ENCODE results near the gene CDRT15.
"Not testable (repeated sequence)": the region's sequence is repeated elsewhere in the genome, so short reads cannot be mapped to it uniquely, and the experiment has no call there.

Gene CDRT15

DNA sequence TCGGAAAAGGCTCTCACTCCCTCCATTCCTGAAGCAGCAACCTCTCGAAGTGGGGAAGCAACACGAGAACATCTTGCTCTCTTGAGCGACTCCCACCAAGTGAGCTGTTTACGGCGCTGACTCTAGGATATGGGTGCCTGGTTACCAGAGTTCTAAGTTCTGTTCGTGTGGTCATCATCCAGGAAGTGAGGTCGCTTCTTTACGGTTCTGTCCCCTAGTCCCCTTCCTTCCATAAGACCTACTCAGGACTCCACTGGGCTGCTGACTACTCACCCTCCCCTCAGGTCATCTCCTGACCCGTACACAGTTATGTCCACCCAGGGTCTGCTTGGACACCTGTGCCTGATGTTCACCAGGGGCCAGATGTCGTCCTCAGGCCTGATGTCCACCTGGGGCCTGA lies at the start of gene CDRT15:
Gene CDRT15, minus strand, starts transcription at position 101 of the 400 bp plus-strand sequence. Its CDS starts 29 bp downstream, at position 72.
- not testable (repeated sequence) for DNase-seq

DNA sequence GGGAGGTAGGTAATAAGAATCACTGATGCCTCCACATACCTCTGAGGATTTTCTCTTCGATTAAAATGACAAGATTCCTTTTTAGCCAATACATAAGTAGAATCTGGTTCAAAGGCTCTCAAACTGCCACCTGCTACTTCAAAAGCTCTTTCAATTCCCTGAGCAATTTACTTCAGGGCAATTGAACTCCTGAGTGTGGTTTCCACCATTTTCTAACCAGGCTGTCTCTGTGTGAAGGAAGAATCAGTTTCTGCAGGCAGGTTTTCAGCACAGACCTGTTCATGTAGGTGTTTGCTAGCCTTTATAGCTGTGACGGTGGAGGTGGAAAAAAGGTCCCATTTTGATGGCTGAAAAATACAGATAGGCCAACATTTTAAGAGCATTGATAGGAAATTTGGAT lies 46.1 kb upstream of the CDRT15 start:
- DNase-seq = no peak

DNA sequence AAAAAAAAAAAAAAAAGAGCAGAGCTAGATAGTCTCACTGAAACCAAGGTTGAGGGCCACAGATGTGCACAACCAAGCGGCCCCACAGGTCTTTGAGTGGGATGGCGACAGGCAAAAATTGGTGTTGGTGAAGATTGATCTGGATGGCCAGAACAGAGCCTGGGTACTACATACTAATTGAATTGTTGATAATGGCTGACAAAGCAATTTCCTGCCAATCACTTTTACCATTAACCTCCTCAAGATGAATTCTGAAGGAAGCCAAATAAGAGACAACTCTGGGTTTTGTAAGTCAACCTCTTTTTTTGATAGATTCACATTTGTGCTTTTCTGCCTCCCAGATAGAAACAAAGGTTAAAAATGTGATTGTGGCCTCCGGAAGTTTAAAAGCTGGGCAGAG lies 44.9 kb upstream of the CDRT15 start:
- no peak for DNase-seq

DNA sequence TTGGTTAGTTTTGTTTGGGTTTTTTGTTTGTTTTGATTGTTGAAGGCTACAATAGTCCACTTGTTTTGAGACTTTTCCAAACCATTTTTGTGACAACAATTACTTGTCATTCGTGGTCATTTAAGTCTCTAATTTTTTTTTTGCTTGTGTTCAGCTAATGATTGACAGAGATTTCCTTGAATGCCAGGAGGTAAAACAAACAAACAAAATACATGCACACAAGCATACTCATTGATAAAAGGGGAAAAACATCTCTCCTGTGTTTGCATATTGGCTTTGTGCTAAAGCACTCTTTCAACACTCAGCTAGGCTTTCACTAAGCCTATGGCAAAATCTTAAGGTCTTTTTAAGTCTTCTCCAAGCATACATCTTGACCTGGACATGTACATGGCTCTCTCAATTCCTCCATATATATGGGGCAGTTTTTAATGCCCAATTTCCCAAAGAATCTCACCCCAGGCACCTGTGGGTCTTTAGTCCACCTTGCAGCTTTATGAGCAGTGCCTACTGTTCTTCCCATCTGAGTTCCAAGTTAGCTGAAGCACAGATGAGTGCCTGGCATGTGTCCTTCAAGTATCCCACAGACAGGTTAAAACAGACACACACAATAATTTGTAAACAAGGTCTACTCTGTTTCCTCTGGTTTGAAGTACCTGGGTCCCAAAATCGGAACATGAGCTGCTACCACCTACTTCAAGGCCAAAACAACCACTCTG lies 40.0 kb upstream of the CDRT15 start:
- DNase-seq = no peak

GRCh38 chr17:14270508-14270907 lies 33.8 kb upstream of the CDRT15 start:
- no peak for DNase-seq

- no peak for DNase-seq
These were observed 32.8 kb upstream of the CDRT15 start for GRCh38 chr17:14269473-14269872.

GRCh38 chr17:14268264-14268663 lies 31.6 kb upstream of the CDRT15 start:
- no peak for DNase-seq

DNA sequence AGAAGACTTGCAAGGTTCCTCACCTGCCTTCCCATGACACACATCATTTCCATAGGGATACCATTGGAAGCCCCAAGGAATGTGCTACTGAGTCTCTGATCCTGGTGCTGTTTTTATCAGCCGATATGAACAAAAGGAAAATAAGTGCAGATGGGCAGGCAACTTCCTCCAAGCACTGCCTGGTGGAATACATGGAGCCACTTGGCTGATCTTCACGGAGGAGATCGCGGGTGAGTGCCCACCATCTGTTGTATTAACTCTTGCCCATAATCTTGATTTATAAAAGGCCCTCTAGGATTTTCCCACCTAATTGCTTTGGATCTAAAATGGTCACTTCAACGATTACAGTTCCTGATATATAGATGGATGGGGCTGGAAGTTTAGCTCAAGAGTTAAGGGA lies 24.7 kb upstream of the CDRT15 start:
- DNase-seq = no peak

DNA sequence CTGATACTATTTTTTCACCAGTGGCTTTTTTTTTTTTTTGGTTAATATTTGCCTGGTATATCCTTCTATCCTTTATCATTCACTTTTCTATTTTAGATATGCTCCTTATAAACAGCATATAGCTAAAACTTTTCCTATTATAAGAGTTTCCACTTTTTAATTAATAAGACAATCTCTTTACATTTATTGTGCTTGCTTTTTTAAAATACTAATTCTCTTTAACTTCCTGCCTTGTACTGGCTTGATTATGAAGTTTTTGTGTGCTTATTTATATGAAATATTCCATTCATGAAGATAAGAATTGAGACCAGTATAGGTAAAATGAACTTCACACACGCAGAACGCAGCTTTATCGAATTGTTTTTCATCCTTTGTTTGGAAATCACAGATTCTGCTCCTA lies 9.0 kb upstream of the CDRT15 start:
- no peak for DNase-seq

- DNase-seq = no peak
These were observed 8.3 kb upstream of the CDRT15 start for GRCh38 chr17:14245002-14245401.

GRCh38 chr17:14239271-14239670 lies 2.6 kb upstream of the CDRT15 start:
- not testable (repeated sequence) for DNase-seq

DNA sequence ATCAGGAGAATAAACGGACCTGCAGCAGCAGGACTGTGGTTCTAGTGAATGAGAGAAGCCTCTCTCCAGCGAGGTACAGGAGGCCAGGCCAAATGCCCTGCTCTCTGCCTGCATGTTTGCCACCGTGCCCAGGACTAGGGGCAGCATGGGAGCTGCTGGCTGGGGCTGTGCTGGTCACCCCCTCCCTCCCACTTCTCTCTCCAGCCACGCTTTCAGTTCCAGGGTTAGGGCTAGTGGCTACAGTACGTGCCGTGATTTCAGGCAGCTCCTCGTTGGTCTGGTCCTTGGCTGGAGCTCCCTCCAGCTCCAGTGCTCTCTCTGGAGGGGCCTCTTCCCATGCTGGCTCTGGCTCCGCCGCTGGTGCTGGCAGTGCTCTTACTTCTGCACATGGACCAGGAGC lies 630 bp downstream of the CDRT15 start:
- not testable (repeated sequence) for DNase-seq

- not testable (repeated sequence) for DNase-seq
These were observed 1.6 kb downstream of the CDRT15 start for GRCh38 chr17:14235047-14235446.

- not testable (repeated sequence) for DNase-seq
These were observed 5.5 kb downstream of the CDRT15 start for GRCh38 chr17:14231187-14231586.

DNA sequence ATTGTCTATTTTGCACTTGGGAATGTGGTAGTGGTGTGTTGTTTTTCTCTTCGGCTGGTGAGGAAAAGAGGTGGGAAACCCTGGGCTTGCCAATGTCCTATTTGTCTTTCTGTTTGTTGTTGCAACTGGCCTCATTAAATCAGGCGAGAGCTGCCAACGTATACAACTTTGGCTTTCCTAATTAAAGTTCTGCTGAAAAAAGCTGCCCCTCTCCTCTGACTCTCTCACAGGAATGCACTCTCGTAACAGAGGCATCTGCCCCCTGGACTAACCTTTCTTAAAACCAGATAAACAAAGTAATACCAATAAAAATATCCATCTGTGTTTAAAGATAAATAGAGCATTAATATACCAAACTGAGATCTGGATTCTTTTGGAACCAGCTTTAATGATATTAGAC lies 7.8 kb downstream of the CDRT15 start:
- DNase-seq = no peak

- no peak for DNase-seq
These were observed 9.6 kb downstream of the CDRT15 start for GRCh38 chr17:14227052-14227451.

GRCh38 chr17:14225254-14225980 lies 11.2 kb downstream of the CDRT15 start:
- DNase-seq = no peak

GRCh38 chr17:14222611-14223010 lies 14.1 kb downstream of the CDRT15 start:
- DNase-seq = no peak

- DNase-seq = no peak
These were observed 22.4 kb downstream of the CDRT15 start for GRCh38 chr17:14214271-14214670.

- DNase-seq = no peak
These were observed 24.3 kb downstream of the CDRT15 start for GRCh38 chr17:14212401-14212800.

GRCh38 chr17:14211801-14212200 lies 24.9 kb downstream of the CDRT15 start:
- DNase-seq = no peak

DNA sequence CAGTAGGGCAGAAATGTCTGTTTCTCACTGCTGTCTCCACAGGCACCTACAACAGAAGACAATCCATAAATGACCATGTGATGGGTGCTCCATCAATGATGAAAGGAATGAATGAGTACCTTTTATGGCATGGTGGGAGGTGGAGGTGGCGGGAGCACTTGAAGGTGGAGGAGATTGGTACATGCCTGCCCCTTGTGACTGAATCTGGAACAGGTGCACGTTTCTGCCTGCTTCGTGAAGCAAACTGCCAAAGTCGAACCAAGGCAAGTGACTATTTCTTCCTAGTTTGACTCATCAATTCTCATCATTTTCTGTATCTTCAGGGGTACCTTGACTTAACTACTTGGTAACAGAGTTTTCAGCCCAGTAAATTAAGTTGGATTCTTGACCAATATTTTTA lies 25.4 kb downstream of the CDRT15 start:
- no peak for DNase-seq

DNA sequence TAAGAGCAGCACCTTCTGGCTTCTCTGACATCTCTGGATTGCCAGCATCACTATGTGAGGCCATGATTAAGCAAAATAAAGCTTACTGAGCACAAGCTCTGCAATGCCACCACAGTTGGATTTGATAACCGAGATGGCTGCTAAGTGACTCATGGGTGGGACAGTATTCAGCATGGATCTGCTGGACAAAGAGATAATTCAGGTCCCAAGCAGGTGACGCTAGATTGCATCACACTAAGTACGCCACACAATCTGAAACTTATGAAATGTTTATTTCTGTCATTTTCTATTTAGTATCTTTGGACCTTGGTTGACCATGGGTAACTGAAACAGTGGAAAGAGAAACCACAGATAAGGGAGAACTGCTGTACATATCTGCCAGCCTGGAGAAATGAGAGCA lies 27.4 kb downstream of the CDRT15 start:
- DNase-seq = no peak

- no peak for DNase-seq
These were observed 28.9 kb downstream of the CDRT15 start for GRCh38 chr17:14207791-14208190.

DNA sequence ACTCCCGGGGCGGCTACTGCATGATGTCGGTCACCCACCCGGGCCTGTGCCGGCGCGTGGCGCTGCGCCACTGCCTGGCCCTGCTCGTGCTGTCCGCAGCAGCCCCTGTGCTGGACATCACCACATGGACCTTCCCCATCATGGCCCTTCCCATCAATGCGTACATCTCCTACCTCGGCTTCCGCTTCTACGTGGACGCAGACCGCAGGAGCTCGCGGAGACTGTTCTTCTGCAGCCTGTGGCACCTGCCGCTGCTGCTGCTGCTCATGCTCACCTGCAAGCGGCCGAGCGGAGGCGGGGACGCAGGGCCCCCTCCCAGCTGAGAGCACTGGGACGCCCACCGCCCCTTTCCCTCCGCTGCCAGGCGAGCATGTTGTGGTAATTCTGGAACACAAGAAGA lies 29.8 kb downstream of the CDRT15 start:
- DNase-seq = no peak

Data from NCI-H1694 treated with DMSO at 0.1 percent for 48 hours (cell line).